SK-N-SH treated with all-trans-retinoic acid at 6 μM for 48 hours (cell line): ENCODE results near the gene PTPRN2.

Experiments
- ARNTL ChIP-seq: fragments of 450-650 bp; formaldehyde crosslinking; IDR thresholded peaks from 2 replicates; pipeline ENCODE4 v1.5.0; 2020; ENCODE audit warnings: low read depth, mild to moderate bottlenecking, moderate library complexity, borderline replicate concordance
- CREB5 ChIP-seq: fragments of 250-450 bp; sonication (Bioruptor Pico); IDR thresholded peaks from 2 replicates; pipeline ENCODE4 v1.5.1; 2020; ENCODE audit warnings: low read depth, mild to moderate bottlenecking, moderate library complexity
- CSRNP3 ChIP-seq: fragments of 250-450 bp; sonication (Bioruptor Pico); IDR thresholded peaks from 2 replicates; pipeline ENCODE4 v1.5.1; 2021; ENCODE audit warnings: mild to moderate bottlenecking, moderate library complexity
- ESRRG ChIP-seq: fragments of 250-450 bp; sonication (Bioruptor Pico); IDR thresholded peaks from 2 replicates; pipeline ENCODE4 v1.6.1; 2021; ENCODE audit warnings: mild to moderate bottlenecking
- GLIS3 ChIP-seq: fragments of 250-450 bp; sonication (Bioruptor Pico); IDR thresholded peaks from 2 replicates; pipeline ENCODE4 v1.5.0; 2020; ENCODE audit warnings: mild to moderate bottlenecking, moderate library complexity
- ISL1 ChIP-seq: fragments of 250-450 bp; sonication (Bioruptor Pico); IDR thresholded peaks from 2 replicates; pipeline ENCODE4 v2.1.2; 2022; ENCODE audit warnings: mild to moderate bottlenecking, moderate library complexity
- RARB ChIP-seq: fragments of 250-450 bp; sonication (Bioruptor Pico); IDR thresholded peaks from 2 replicates; pipeline ENCODE4 v1.8.0; 2021; ENCODE audit warnings: mild to moderate bottlenecking, moderate library complexity
- TSHZ2 ChIP-seq: fragments of 250-450 bp; sonication (Bioruptor Pico); IDR thresholded peaks from 2 replicates; pipeline ENCODE4 v1.5.0; 2020; ENCODE audit warnings: mild to moderate bottlenecking, moderate library complexity
- ZFP30 ChIP-seq: fragments of 450-650 bp; formaldehyde crosslinking; IDR thresholded peaks from 2 replicates; pipeline ENCODE4 v1.5.0; 2022; ENCODE audit warnings: mild to moderate bottlenecking, moderate library complexity
- ZNF70 ChIP-seq: fragments of 450-650 bp; formaldehyde crosslinking; IDR thresholded peaks from 2 replicates; pipeline ENCODE4 v1.5.0; 2020; ENCODE audit warnings: mild to moderate bottlenecking, moderate library complexity

GRCh38 chr7:157989589-157989988 lies 598.0 kb downstream of the PTPRN2 start:
- TF ChIP-seq RARB (CRISPR knock-in tag) (no peak), CSRNP3 (CRISPR knock-in tag) (no peak), ISL1 (CRISPR knock-in tag) (no peak), CREB5 (CRISPR knock-in tag) (no peak), ZFP30 (CRISPR knock-in tag) (no peak), ESRRG (CRISPR knock-in tag) (no peak), ARNTL (CRISPR knock-in tag) (no peak), ZNF70 (CRISPR knock-in tag) (no peak), TSHZ2 (CRISPR knock-in tag) (no peak), GLIS3 (CRISPR knock-in tag) (no peak)
